ENCODE results near the gene SLC41A3.
A peak's percentile ranks its signal among the peaks of the same experiment; 100 is the strongest.
"Not testable (repeated sequence)": the region's sequence is repeated elsewhere in the genome, so short reads cannot be mapped to it uniquely, and the experiment has no call there.

SLC41A3 gene

DNA sequence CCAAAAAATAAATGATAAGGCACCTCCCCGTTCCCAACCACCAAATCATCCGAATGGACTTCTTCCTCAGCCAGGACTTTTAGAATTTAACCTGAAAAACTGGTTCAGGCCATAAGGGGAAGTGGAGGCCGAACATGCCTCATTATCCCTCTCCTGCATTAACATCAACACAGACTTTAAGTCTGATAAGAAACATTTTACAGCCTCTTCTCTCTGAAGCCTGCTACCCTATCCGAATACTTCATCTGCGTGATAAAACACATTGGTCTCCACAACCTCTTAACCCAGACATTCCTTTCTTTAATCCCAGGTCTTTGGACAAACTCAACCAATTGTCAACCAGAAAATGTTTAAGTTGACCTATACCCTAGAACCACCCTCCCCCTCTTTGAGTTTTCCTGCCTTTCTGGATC lies 850 bp upstream of the SLC41A3 start:
- FAIRE-seq (no peak), DNase-seq (ENCODE audit: insufficient read length, low spot score) (no peak)

DNA sequence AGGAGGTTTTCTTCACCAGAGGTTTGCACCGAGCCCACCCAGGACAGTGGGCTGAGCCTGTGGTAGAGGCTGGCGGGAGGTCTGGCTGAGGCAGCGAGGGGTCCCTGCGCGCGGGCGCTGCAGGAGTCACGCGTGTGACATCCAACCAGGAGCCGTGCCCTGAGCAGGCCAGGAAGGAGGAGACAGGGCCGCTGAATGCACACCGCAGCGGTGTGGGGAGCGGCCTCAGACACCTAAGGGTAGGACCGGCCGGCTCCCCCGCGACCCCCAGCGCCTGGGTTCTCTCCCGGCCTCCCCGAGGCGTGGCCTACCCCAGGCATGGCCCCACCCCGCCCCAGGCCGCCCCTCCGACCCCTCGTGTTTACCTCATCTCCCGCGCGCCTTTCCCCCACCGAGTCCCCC lies 412 bp downstream of the SLC41A3 start:
- FAIRE-seq: no peak
- DNase-seq (ENCODE audit: insufficient read length, low spot score): peak; percentile 53

DNA sequence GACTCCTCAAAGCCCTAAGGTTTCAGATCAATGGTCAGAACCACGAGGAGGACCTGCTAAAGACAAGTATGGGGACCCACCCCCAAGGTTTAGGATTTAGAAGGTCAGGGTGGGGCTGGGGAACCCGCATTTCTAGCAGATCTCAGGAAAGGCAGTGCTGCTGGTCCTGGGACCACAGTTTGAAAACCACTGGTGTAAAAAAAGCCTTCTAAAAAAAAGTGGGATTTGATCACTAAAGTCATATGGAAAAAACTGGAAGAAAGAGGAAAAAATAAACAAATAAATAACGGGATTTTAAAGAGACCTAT lies 832 bp downstream of the SLC41A3 start:
- FAIRE-seq: no peak
- no peak for DNase-seq (ENCODE audit: insufficient read length, low spot score)

DNA sequence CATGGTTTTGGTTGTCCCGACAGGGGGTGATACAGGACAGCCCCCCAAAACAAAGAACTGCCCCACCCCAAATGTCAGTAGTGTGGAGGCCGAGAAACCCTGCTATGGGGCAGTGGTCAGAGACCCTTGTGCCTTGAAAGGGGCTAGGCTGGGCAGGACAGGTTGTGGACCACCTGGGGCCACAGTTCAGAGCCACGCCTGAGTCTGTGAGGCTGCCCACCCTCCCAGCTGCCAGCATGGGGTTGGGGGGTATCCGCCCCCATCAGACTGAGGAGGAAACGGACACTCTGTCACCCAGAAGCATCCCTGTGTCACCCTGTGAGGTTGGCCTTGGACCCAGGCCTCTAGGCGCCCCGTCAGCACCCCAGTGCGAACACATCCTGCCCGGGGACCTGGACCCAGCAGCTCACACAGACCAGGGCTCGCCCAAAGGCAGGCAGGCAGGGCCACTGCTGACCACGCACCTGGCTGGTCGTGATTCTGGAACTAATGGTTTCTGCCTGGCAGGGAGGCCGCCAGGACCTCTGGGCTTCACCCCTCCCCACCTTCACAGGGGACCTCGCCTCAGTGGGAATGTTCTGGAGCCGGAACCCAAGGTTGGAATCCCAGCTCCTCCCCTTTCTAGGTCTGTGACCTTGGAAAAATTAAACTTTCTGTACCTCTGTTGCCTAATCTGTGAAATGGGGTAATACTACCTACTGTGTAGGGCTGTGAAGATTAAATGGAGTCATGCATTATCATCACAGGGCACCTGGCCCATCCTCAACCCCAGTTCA lies 1.4 kb downstream of the SLC41A3 start:
- no peak for FAIRE-seq
- no peak for DNase-seq (ENCODE audit: insufficient read length, low spot score)

DNA sequence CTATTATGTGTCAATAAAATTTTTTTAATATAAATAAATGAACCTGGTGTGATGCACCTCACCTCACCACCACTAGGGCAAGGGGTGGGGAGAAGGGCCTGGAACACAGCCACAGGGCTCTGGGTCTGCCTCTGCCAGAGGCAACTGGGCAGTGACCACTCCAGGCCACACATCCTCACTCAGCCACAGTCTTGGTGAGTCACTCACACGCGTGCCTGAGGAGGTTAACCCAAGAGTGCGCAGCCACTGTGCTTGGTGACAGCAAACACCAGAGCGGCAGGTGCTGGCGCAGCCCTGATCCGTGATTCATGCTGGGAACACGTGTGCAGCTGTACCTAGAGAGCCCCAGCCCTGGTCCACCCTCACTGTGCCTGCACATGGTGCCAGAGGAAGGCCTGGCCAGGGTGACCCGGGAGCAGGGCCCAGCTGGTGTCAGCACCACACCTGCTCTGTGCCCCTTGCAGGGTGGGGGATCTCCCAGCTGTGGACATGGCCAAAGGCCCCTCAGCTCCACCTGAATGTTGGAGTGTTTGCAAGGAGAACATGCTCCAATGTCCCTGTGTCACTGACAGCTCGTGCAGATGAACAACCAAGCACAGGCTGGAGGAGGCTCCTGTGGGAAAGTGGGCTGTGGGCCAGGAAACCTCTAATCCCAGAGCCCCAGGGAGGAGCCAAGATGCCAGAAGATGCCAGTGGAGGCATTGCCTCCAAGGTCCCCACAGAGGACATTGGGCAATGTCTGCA lies 2.1 kb downstream of the SLC41A3 start:
- FAIRE-seq (peak; percentile 26), DNase-seq (ENCODE audit: insufficient read length, low spot score) (peak; percentile 53)

DNA sequence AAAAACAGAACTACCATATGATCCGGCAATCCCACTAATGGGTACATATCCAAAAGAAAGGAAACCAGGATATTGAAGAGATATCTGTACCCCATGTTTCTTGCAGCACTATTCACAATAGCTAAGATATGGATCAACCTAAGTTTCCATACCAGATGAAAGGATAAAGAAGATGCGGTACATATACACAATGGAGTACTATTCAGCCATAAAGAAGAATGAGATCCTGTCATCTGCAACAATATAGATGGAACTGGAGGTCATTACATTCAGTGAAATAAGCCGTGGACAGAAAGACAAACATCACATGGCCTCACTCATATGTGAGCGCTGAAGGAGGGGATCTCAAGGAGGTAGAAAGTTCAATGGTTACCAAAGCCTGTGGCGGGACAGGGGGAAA lies 3.0 kb downstream of the SLC41A3 start:
- DNase-seq (ENCODE audit: insufficient read length, low spot score): no peak
- FAIRE-seq: no peak

DNA sequence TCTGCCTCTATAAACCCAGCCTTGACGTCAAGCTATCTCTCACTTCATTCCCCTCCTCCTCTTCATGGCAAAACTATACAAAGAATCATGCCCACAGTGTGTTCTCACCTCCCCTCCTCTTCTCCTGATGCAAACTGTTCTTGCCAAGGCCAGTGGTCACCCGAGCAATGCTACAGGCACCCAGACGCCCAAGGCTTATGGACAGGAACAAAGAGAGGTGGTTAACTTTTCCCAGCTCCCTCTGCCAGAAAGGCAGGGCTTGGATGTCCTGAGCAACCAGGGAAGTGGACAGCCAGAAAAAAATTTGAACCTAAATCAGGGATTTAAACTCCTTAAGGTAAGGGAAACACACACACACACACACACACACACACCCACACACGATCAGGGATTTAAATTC lies 5.1 kb downstream of the SLC41A3 start:
- FAIRE-seq (no peak), DNase-seq (ENCODE audit: insufficient read length, low spot score) (no peak)

DNA sequence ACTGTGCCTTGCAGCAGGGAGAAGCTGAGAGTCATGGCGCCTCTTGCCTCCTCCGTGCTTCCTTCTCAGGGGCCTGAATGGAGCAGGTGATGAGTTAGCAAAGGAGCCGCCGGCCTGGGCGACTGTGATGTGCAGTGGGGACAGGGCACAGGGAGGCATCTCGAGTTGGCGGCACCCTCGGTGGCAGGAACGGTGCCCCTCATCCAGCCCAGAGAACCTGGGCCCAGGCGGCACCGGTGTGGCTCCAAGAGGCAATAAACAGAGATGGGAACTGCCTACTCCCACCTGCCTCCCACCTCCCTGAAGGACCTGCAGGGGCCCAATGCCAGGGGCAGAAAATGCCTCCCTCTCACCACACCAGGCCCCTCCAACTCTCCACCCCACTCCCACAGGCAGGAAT lies 6.2 kb downstream of the SLC41A3 start:
- FAIRE-seq: no peak
- DNase-seq (ENCODE audit: insufficient read length, low spot score): no peak

DNA sequence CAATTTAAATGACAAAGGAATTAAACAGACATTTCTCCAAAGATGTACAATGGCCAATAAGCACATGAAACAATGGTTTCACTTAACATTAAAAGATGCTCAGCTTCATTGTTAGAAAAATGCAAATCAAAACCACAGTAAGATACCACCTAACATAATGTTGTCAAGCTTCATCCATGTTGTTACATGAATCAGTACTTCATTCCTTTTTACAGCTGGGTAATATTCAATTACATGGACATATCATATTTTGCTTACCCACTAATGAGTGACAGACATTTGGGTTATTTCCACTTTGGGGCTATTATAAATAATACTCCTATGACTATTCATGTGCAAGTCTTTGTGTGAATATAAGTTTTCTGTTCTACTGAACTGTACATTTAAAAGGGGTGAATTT lies 7.8 kb downstream of the SLC41A3 start:
- DNase-seq (ENCODE audit: insufficient read length, low spot score) (no peak), FAIRE-seq (no peak)

DNA sequence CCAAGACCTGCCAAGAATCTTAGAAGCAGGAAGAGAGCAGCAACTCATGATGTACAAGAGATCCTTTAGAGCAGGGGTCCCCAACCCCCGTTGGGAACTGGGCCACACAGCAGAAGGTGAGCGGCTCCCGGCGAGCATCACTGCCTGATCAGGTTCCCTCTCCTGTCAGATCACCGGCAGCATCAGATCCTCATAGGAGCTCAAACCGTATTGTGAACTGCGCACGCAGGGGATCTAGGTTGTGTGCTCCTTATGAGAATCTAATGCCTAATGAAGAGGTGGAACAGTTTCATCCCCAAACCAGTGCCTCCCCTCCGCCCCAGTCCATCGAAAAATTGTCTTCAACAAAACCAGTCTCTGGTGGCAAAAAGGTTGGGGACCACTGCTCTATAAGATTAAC lies 13.8 kb downstream of the SLC41A3 start:
- FAIRE-seq: no peak
- no peak for DNase-seq (ENCODE audit: insufficient read length, low spot score)

DNA sequence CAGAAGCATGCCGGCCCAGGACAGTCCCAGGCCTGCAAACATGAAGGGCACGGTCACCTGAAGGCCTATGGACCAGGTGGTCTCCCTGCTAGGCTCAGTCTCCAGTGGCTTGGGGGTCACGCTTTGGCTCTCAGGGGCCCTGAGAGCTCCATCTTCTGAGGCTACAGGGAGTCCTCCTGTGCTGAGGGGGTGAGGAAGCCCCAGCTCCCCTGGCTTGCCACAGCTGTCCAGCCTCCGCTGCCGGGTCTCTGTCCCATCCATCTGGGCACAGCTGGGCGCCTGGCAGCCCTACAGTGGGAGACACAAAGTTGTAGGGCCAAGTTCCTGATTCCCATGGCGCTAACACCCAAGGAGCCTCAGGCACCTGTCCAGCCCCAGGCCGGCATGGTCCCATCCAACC lies 16.0 kb downstream of the SLC41A3 start:
- FAIRE-seq: no peak
- no peak for DNase-seq (ENCODE audit: insufficient read length, low spot score)

DNA sequence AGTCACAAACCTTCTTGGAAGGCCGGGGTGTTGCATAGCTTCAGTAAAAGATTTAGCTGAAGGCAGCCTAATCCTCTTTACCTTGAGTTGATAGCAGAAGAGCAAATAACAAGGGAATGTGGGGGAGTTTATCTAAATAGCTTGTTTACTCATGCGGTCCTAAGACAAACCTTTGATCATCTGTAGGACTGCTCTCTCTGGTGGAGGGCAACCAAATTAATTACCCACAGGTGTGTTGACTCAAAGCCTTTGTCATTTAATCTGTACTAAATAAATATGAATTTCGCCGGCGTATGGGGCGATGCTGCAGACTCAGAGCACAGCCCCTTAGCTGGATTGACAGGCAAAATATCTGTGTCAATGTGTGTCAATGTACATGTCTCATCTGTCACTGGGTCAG lies 17.2 kb downstream of the SLC41A3 start:
- FAIRE-seq; DNase-seq (ENCODE audit: insufficient read length, low spot score): not testable (repeated sequence)

DNA sequence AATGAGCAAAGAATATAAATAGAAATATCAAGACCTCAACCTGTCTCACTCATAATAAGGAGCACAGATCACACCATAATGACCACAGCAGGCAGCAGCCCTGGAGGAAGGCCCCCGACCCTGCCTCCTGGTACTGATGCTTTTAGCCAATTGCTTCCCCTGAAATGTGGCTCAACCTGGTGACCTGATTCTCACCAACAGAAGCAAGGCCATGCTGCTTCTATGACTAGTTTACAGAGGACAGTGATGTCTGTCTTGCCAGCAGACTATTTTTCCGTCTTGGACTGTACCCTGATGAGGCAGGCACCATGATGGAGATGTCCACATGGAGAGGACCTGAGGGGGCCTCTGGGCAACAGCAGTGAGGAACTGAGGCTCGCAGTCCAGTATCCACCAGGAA lies 18.0 kb downstream of the SLC41A3 start:
- no peak for FAIRE-seq
- DNase-seq (ENCODE audit: insufficient read length, low spot score): no peak

DNA sequence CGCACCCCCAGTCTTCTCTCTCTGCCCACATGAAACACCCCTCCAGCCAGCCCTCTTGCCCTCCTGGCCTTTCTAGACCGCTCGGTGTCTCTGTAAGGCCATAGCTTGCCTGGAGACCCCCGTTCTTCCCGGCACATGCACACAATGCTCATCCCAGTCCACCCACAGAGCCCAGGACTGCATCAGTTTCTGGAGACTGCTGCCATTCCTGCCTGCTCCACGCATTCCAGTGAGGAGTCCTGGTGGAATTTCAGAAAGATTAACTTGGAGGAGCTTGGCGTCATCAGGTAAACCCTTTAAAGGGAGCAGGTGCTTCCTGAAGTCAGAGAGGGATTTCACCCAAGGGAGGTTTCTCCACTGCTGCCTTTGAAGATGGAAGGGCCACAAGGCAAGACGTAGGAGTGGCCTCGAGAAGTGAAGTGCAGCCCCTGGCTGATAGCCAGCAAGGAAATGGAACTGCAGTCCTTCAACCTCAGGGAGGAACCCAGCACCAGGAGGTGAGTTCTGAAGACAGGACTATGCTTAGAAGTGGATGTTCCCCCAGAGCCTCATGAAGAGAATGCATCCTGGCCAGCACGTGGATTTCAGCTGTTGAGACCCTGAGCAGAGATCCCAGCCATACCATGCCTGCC lies 19.2 kb downstream of the SLC41A3 start:
- DNase-seq (ENCODE audit: insufficient read length, low spot score): no peak
- no peak for FAIRE-seq

DNA sequence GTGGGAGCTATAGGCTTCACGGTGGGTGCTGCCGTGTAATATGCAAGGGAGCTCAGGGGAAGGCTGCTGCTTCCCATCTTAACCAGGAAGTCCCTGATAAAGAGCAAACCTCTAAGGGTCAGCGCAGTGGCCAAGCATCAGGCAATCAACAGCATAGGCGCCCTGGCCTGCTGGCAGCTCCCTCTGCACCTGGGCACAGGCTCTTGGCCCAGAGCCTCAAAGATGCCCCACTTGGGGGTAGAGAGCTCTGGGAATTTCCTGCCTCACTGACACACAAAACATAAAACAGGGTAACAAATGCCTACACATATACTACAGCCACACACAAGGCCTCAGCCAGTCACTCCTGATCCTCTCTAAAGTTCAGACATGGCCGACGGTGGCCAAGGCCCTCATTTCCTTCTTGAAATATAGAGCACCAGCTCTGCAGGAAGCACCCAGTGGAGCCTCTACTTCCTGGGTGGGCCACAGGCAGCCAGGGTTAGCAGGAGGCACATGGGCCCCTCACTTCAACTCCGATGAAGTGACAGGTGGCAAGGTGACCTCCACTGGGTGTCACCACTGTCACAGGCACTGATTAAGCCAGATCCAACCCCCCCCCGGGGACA lies 20.5 kb downstream of the SLC41A3 start:
- DNase-seq (ENCODE audit: insufficient read length, low spot score) (no peak), FAIRE-seq (no peak)

DNA sequence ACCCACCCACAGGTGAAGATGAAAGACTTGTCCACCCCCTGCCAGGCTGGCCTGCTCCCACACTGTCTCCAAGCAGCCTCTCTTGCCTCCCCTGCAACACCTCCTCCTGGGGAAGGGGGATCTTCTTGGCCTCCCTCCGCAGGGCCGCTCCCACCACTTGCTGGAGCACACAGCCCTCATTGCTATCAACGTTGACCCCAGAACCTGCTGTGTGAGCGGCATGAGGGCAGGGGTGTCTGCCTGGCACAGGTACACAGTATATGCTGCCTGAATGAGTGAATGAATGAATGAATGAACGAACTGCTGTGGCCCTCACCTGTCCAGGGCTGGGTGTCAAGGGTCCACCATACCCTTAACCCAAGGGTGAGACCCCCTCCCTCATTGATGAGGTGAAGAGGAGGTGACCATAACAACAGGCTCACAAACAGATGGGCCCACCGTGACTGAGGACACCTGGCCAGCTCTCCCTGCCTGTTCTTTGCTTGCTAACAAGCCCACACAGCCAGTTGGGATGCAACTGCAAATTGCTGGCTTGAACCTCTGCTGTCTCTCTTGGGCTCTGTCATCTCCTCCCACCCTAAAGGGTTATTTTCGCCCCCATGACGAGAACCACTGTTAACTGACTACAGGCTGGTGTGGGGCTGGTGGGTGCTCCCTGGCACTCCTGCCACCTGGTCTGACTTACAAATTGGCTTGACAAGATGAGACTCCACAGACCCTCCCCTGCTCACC lies 22.5 kb downstream of the SLC41A3 start:
- no peak for FAIRE-seq
- no peak for DNase-seq (ENCODE audit: insufficient read length, low spot score)

DNA sequence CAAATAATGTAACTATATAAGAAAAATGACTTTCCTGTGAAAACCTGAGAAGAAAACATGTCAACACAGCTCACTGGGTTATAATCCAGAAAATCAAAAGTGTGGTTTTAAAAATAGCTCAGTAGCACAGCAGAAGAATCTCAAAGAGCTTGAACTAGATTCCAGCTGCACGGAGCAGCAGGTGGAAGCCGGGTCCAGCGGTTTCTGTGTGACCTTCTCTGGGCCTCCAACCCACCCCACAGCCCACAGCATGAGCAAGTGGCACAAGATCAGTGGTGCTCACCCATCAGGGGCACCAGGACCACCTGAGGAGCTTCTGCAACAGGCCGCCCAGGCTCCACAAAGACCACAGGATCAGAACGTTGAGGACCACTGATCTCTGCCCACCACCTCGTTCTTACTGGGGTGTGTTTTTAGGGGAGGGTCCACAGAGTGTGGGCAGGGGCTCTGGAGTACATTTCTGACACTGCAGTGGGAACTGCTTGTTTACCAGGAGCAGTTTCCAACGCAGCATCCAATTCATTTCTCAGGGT lies 23.2 kb downstream of the SLC41A3 start:
- FAIRE-seq: no peak
- DNase-seq (ENCODE audit: insufficient read length, low spot score): no peak

DNA sequence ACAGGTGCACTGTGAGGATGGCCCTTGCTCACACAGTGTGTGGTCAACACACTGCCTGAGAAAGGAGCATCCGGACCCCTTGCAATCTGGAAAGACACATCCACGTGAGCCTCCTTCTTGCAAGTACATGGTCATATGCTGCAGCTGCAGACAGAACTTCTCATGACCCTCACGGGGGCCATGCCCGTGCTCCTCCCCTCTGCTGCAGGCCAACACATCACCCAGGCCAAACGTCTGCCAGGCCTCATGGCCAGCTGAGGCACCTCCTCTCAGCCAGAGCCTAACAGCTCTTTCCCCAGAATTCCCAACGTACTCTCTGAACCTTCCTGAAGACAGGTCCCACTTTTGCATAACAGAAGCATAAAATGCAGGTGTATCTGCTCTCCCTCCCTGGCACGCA lies 25.3 kb downstream of the SLC41A3 start:
- FAIRE-seq (no peak), DNase-seq (ENCODE audit: insufficient read length, low spot score) (no peak)

DNA sequence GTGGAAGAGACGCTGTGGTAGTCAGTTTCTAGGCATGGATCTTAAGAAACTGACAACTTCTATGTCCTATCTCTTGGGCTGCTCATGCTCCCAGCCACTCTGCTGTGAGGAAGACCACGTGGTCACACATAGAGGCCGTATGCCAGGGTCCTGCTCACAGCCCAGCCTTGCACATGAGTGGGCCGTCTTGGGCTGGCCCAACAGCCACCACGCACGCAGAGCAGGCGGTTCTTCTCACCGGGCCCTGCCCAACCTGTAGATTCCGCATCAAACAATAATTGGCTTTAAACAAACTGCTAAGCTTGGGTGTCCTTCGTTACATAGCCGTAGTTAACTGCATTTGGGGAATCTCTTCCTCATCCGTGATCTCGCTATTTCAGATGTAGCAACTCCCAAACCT lies 26.0 kb downstream of the SLC41A3 start:
- FAIRE-seq (no peak), DNase-seq (ENCODE audit: insufficient read length, low spot score) (no peak)

DNA sequence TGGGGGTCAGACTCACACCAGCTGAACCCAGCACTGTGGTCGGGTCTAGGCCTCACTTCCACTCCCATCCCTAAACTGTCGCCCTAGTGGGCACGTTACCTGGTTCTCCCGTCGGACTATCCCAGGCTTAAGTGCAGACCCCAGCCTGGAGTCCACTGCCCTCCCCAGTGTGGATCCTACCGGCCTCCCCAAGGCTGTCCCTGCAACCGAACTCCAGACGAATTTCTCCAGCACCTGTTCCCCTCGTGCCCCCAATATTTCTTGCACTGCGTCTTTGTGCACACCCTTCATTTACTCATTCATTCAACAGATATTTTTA lies 26.5 kb downstream of the SLC41A3 start:
- DNase-seq (ENCODE audit: insufficient read length, low spot score): no peak
- no peak for FAIRE-seq

Data from HTR-8/SVneo (cell line).